ENCODE results near the gene BHMT2.

BHMT2 gene

GRCh38 chr5:79124607-79125006 lies 55.0 kb downstream of the BHMT2 start:
- FAIRE-seq: no peak

- FAIRE-seq: no peak
Measured at GRCh38 chr5:79130781-79131180, 61.2 kb downstream of the BHMT2 start.

GRCh38 chr5:79133121-79133656 lies 63.6 kb downstream of the BHMT2 start:
- FAIRE-seq: peak; percentile 98

- FAIRE-seq: peak; percentile 59
Measured at GRCh38 chr5:79133657-79134451, 64.3 kb downstream of the BHMT2 start.

- no peak for FAIRE-seq
Measured at GRCh38 chr5:79135790-79136553, 66.4 kb downstream of the BHMT2 start.

GRCh38 chr5:79136618-79137017 lies 67.1 kb downstream of the BHMT2 start:
- no peak for FAIRE-seq

Data from A204.1 (cell line).